GM19043 (cell line): ENCODE data around the gene GAPVD1.
"Not testable (repeated sequence)": the region's sequence is repeated elsewhere in the genome, so short reads cannot be mapped to it uniquely, and the experiment has no call there.

ENCODE experiments used
- ATAC-seq: cut with Tn5 transposase; IDR thresholded peaks from one replicate; pipeline ENCODE4 v1.9.1; 2021; ENCODE audit warnings: low read depth; ENCODE audit not compliant: unreplicated experiment

The GAPVD1 gene

DNA sequence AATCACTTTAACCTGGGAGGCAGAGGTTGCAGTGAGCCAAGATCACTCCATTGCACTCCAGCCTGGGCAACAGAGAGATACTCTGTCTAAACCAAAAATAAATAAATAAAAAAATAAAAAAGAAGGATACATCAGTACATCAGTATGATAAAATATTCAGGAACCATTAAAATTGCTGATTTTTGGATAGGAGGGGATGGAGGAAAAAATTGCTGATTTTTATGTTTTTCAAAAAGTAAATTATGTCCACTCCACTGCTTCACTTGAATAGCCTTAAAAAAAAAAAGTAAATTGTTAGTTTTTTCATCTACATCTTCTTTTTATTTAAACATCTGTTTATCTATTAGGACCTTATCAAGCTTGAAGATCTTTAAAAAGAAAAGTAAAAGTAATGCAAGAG is 7.4 kb upstream of the GAPVD1 start:
- ATAC-seq = no peak

GRCh38 chr9:125255781-125256391 is 5.7 kb upstream of the GAPVD1 start:
- ATAC-seq = no peak

DNA sequence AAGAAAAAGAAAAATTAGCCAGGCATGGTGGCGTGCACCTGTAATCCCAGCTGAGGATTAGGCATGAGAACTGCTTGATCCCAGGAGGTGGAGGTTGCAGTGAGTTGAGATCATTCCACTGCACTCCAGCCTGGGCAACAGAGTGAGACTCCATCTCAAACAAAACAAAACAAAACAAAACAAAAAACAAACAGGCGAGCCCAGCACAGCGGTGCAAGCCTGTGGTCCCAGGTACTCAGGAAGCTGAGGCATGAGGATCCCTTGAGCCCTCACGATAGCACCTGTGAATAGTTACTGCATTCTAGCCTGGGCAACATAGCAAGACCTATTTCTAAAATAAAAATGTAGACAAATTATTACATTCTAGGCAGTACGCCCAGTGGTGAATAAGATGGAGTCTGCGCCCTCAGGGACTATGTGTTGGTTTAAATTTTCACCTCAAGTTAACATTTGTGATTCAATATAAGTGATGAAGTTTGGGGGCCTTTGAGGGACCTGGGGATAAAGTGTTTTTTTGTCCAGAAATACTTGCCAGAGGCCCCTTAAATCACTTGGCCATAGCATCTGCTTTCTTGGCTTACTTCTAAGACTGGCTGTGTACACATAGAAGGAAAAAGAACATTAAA is 3.4 kb upstream of the GAPVD1 start:
- no peak for ATAC-seq

DNA sequence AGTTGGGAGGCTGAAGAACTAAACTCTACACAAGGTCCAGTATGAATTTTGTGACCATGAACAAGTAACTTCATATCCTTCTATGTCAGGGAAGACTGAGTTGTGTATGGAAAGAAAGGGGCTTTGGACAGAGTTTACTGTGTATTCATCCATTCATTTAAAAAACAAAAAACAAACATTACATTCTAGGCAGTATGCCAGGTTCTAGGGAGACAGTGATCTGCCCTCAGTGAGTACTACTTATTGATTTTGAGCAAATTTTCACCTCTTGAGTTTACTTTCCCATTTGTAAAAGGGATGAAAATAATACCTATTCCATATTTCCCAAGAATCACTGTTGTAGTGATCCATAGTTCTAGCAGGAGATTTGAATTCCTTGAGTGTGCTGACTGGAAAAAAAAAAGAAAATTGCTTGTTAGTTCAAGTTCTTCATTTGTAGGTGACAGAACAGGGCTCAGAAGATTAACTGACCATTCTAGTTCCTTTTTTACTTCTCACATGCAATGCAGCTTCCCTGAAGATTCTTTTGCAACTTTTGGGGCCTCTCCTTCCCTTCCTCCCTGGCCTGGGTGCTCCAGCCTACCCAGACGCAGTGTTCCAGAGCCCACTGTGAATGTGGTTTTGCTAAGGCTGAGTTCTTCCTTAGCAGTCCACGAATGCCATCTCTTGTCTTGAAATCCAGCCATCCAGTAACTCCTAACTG is 2.6 kb upstream of the GAPVD1 start:
- no peak for ATAC-seq

- no peak for ATAC-seq
Observed at GRCh38 chr9:125260561-125260960, 1.1 kb upstream of the GAPVD1 start.

GRCh38 chr9:125262294-125262991 is 817 bp downstream of the GAPVD1 start:
- ATAC-seq = no peak

DNA sequence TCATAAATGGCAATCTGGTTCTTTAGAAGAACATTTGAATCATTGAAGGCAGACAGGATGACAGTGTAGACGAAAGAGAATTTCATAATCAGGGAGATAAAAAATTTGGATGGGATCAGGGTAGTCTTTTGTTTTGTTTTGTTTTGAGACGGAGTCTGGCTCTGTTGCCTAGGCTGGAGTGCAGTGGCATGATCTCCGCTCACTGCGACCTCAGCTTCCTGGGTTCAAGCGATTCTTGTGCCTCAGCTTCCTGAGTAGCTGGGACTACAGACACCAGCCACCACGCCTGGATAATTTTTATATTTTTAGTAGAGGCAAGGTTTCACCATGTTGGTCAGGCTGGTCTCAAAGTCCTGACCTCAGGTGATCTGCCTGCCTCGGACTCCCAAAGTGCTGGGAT is 2.4 kb downstream of the GAPVD1 start:
- not testable (repeated sequence) for ATAC-seq

DNA sequence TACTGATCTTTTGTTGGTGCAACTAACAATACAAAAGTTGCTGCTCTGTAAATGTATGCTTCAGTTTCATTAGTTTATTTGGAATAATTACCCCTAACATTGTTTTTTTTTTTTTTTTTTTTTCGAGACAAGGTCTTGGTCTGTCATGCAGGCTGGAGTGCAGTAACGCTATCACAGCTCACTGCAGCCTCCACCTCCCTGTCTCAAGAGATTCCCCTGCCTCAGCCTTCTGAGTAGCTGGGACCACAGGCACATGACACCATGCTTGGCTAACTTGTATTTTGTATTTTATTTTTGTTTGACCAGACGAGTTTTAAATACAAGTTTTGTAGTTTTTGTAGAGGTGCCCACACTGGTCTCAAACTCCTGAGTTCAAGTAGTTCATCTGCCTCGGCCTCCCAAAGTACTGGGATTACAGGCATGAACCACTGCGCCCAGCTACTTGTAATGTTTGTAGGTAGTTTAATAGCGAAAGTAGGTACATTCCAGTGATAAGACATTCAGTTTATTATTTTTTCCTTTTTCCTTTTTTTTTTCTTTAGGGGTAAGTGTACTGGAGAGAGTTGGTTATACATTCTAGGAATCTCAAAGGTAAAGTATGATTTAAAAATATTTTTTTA is 6.9 kb downstream of the GAPVD1 start:
- ATAC-seq = no peak

DNA sequence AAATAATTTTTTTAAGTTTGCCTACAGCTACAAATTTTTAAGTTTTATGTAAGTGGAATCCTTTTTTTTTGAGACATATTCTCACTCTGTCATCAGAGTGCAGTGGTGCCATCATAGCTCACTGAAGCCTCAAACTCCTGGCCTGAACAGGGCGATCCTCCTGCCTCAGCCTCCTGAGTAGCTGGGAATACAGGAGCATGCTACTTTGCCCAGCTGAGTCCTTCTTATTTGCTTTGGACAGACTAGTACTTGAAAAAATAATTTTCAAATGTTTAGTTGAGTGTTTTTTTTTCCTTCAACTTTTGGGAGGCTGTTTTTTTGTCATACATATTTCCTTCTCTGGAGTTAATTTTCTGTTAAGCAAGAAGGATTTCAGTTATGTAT is 7.4 kb downstream of the GAPVD1 start:
- no peak for ATAC-seq

DNA sequence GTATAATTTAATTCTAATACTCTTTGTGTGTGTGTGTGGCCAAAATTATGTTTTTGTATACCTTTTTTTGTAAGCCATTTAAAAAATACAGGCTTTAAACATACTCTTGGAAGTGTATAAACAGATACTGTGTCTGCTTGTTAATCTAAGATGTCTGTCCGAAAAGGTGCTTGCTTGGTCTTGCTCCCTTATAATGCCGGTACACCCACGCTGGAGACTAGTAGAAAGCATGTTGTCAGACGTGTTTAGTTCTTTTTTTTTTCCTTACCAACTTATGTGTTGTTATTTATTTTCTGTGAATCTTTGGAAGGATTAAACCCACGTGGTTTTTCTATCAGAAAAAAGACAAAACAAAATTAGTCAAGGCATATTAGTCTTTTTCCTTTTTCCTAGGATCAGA is 9.5 kb downstream of the GAPVD1 start:
- no peak for ATAC-seq

DNA sequence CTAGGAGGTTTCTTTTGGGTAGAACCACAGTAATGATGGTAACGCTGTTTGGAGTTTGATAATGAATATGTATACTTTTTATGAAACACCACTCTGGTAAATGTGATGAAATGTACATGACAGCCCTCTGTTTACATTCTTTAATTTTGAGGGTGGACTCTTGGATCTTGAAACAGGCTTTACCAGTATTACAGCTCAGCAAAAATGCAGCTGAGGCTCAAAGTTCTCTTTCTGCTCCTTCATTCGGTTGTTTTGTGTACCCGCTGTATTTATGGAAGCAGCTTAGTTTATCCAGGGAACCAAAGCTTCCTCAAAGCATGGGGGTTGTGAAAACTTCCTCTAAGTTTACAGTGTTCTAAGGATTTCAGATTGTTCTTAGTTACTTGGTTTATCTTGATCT is 11.1 kb downstream of the GAPVD1 start:
- ATAC-seq = no peak

DNA sequence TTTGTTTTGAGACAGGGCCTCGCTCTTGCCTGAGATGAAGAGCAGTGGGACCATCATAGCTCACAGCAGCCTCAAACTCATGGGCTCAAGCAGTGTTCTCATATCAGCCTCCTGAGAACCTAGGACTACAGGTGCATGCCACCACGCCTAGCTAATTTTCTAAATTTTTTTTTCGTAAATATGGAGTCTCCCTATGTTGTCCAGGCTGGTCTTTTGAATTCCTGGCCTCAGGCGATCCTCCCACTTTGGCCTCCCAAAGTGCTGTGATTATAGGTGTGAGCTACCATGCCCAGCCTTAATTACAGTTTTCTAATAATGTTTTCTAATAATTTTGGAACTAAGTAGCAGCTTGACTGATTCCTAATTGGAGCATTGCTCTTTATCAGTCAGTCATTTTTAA is 15.1 kb downstream of the GAPVD1 start:
- no peak for ATAC-seq

GRCh38 chr9:125277411-125277810 is 15.8 kb downstream of the GAPVD1 start:
- ATAC-seq = no peak

DNA sequence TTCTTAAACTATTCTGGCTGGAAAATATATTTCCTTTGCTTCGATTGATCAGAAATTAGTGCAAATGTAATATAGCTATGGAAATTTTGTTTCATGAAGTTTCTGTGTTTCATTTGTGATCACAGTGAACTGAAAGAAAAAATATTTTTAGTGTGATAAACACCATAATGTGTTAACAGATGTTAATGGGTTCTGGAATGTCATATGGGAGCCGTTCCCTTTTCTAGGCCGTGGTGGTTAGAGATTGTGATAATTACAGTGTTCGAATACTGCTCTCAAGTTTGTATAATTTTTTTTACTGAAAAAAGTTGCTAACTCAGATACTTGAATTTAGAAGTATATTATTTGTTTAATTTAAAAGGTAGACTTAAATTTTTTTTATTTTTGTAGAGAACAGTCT is 19.3 kb downstream of the GAPVD1 start:
- ATAC-seq = no peak

GRCh38 chr9:125284855-125285254 is 23.2 kb downstream of the GAPVD1 start:
- no peak for ATAC-seq

DNA sequence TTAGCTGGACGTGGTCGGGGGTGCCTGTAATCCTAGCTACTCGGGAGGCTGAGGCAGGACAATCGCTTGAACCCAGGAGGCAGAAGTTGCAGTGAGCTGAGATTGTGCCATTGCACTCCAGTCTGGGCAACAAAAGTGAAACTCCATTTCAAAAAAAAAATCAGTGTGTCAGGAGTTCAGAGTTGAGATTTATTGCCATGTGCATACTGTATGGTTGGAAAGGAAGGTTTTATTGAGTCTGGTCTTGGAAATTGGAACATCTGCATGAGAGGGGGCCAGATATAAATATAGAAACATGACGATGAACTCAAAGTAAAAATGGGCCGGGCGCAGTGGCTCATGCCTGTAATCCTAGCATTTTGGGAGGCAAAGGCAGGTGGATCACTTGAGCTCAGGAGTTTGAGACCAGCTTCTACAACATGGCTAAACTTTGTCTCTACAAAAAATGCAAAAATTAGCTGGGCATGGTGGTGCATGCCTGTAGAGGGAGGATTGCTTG is 25.4 kb downstream of the GAPVD1 start:
- not testable (repeated sequence) for ATAC-seq

DNA sequence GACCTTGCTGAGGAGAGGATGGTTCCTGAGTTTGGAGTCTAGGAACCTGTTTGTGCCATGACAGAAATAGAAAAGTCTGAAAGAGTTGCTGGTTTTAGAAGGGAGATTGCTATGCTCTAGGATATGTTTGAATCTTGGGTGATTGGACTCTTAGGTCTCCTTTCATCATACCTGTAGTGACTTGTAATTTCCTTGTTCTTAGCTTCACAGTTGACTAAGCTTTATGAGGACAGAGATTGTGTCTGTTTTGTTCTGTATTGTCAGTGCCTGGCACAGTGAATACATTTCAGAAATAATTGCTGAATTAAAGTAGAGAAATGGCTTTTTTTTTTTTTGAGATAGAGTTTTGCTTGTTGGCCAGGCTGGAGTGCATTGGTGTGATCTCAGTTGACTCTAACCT is 31.5 kb downstream of the GAPVD1 start:
- ATAC-seq = no peak

DNA sequence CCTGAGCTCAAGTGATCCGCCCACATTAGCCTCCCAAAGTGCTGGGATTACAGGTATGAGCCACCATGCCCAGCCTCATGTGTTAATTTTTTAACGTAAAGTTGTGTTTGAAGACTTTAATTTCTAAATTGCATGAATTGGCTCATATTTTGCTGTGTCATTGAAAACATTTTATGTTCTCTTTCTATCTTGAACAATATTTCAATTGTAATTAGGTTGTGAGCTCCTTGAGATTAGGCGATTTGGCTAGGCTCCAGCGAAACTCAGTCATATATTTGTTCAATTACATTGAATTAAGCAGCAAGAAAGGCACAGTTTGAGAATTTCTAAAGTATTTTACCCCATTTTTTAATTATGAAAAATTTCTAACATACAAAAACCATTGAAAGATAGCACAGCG is 34.0 kb downstream of the GAPVD1 start:
- no peak for ATAC-seq

DNA sequence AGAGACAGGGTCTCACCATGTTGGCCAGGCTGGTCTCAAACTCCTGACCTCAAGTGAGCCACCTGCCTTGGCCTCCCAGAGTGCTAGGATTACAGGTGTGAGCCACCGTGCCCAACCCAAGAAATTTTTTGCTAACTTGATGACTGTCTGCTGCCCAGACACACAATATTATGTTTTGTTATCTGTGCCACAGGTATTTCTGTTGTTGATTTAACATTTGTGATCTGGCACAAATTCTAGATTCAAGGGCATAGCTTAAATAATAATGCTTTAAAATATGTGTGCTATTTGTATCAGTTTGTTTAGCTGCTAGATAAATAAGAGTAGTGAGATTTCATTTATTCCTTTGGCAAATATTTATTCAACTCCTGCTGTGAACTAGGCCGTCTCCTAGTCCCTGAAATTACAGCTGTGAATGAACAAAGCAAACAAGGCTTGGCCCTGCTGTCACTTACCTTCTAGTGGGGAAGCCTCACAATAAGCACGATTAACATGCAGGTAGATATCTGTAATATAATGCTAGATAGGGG is 35.3 kb downstream of the GAPVD1 start:
- ATAC-seq = no peak

DNA sequence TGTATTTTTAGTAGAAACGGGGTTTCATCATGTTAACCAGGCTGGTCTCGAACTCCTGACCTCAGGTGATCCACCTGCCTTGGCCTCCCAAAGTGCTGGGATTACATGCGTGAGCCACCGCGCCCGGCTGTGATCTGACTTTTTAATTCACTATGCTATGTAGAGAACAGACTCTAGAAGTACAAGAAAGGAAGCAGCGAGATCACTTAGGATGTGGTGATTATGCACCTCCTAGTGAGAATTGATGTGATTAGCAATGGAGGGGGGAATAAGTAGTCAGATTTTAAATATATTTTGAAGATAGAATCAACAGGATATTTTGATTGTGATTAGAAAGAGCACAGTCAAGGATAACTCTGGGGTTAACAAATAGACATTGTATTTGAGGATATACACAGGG is 36.3 kb downstream of the GAPVD1 start:
- ATAC-seq = no peak

DNA sequence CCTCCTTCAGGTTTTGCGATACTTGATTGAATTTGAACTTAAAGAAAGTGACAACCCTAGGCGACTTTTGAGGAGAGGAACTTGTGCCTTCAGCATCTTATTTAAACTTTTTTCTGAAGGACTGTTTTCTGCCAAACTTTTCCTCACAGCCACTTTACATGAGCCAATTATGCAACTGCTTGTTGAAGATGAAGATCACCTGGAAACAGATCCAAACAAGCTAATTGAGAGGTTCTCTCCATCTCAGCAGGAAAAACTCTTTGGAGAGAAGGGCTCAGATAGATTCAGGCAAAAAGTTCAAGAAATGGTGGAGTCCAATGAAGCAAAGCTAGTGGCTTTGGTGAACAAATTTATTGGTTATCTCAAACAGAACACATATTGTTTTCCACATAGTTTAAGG is 40.6 kb downstream of the GAPVD1 start:
- ATAC-seq = no peak
